Karpas-422 (cell line): ENCODE results near the gene PDCD6IP. TPM values are rescaled to one million over a fixed set of nuclear protein-coding genes. Genes with fewer than 3 reads are reported as not detected.
"Not testable (repeated sequence)": the region's sequence is repeated elsewhere in the genome, so short reads cannot be mapped to it uniquely, and the experiment has no call there.

ENCODE experiments used
- DNase-seq: peaks from one replicate; pipeline ENCODE4 v3.0.0-alpha.2; 2015
- H2AFZ ChIP-seq: fragments of 200-600 bp; sonication (generic); 2 replicates; pipeline ENCODE4 v1.6.1; 2014; ENCODE audit warnings: antibody characterized with exemption, low read length, mixed read lengths
- H3K27ac ChIP-seq: fragments of 200-600 bp; sonication (generic); 2 replicates; pipeline ENCODE4 v1.5.1; 2014; ENCODE audit warnings: mild to moderate bottlenecking, low read length, moderate library complexity
- H3K27me3 ChIP-seq: fragments of 200-600 bp; sonication (generic); 2 replicates; pipeline ENCODE4 v1.6.1; 2014; ENCODE audit warnings: low read length, mixed read lengths
- H3K36me3 ChIP-seq: fragments of 200-600 bp; sonication (generic); 2 replicates; pipeline ENCODE4 v1.6.1; 2014; ENCODE audit warnings: low read length, mixed read lengths; ENCODE audit not compliant: insufficient read depth
- H3K4me1 ChIP-seq: fragments of 200-600 bp; sonication (generic); 2 replicates; pipeline ENCODE4 v1.6.1; 2014; ENCODE audit warnings: mild to moderate bottlenecking, low read length, mixed read lengths
- H3K4me2 ChIP-seq: fragments of 200-600 bp; sonication (generic); 2 replicates; pipeline ENCODE4 v1.6.1; 2014; ENCODE audit warnings: low read length, low read depth, mild to moderate bottlenecking; ENCODE audit not compliant: poor library complexity, severe bottlenecking
- H3K4me3 ChIP-seq: fragments of 200-600 bp; sonication (generic); 2 replicates; pipeline ENCODE4 v1.5.1; 2014; ENCODE audit warnings: mild to moderate bottlenecking, antibody characterized with exemption, low read length, mixed read lengths
- H3K79me2 ChIP-seq: fragments of 200-600 bp; sonication (generic); 2 replicates; pipeline ENCODE4 v1.6.1; 2014; ENCODE audit warnings: mild to moderate bottlenecking, low read length, mixed read lengths
- H3K9ac ChIP-seq: fragments of 200-600 bp; sonication (generic); 2 replicates; pipeline ENCODE4 v1.6.0; 2014; ENCODE audit warnings: low read length
- H3K9me2 ChIP-seq: fragments of 200-600 bp; sonication (generic), shearing (Covaris generic); replicated peaks from 2 replicates; pipeline ENCODE4 v1.6.0; 2014; ENCODE audit warnings: mild to moderate bottlenecking, low read length, moderate library complexity; ENCODE audit not compliant: insufficient read depth
- H3K9me3 ChIP-seq: fragments of 300-700, 200-600 bp; sonication (generic); 2 replicates; pipeline ENCODE4 v1.6.1; 2014; ENCODE audit warnings: low read length, mixed read lengths
- H4K20me1 ChIP-seq: fragments of 200-600 bp; sonication (generic); 2 replicates; pipeline ENCODE4 v1.6.1; 2014; ENCODE audit warnings: mild to moderate bottlenecking, antibody characterized with exemption, low read length, low read depth; ENCODE audit not compliant: insufficient read depth
- total RNA-seq: library from RNA; depleted of rRNA; stranded (reverse); fragments of >200 nt; shearing (Covaris generic); gene quantifications from 2 replicates; pipeline ENCODE4 v1.2.3, GENCODE V29; 2014; ENCODE audit warnings: low replicate concordance; rRNA removed

The PDCD6IP gene
- total RNA-seq: 169 and 179 TPM in 2 replicates

- peak; percentile 96 for DNase-seq
- Histone ChIP-seq H4K20me1 (no peaks in the 10 kb centered on the region), H3K4me1 (peaks cover 33% of the 10 kb centered on the region), H3K36me3 (peaks cover 31% of the 10 kb centered on the region), H3K9me2 (no peaks in the 10 kb centered on the region), H3K79me2 (peaks cover 52% of the 10 kb centered on the region), H2AFZ (peak within 1 kb of the TSS; percentile 100), H3K9ac (peak within 1 kb of the TSS; percentile 89), H3K27ac (peak within 1 kb of the TSS; percentile 55; the same call in 1 of the 2 replicates), H3K4me2 (peak within 1 kb of the TSS; percentile 77), H3K4me3 (peak within 1 kb of the TSS; percentile 89), H3K27me3 (no peaks in the 10 kb centered on the region), H3K9me3 (peaks cover 8% of the 10 kb centered on the region; the same call in 1 of the 2 replicates)
Measured at GRCh38 chr3:33798418-33799201, at the start of gene PDCD6IP. TSS of gene PDCD6IP (plus strand) at chr3:33798630. CDS start at chr3:33798729, 99 bp downstream.

GRCh38 chr3:33749546-33750210 is 48.8 kb upstream of the PDCD6IP start:
- Histone ChIP-seq H3K9ac (no peak overlapping the region), H3K9me2 (no peaks in the 10 kb centered on the region), H3K27ac (no peak overlapping the region), H2AFZ (no peak overlapping the region), H3K36me3 (no peaks in the 10 kb centered on the region), H3K79me2 (no peaks in the 10 kb centered on the region), H3K4me2 (no peak overlapping the region), H3K27me3 (no peaks in the 10 kb centered on the region), H4K20me1 (no peaks in the 10 kb centered on the region), H3K9me3 (no peaks in the 10 kb centered on the region; the same call in 1 of the 2 replicates), H3K4me3 (no peak overlapping the region), H3K4me1 (peaks cover 18% of the 10 kb centered on the region)
- peak; percentile 51 for DNase-seq

- Histone ChIP-seq H4K20me1 (no peaks in the 10 kb centered on the region), H3K27me3 (no peaks in the 10 kb centered on the region), H3K79me2 (no peaks in the 10 kb centered on the region), H3K9me3 (no peaks in the 10 kb centered on the region; the same call in 1 of the 2 replicates), H3K9ac (no peak overlapping the region), H3K9me2 (no peaks in the 10 kb centered on the region), H3K4me1 (peaks cover 18% of the 10 kb centered on the region), H2AFZ (no peak overlapping the region), H3K27ac (no peak overlapping the region), H3K4me3 (no peak overlapping the region), H3K4me2 (no peak overlapping the region), H3K36me3 (no peaks in the 10 kb centered on the region)
- DNase-seq: no peak
Measured at GRCh38 chr3:33750211-33750548, 48.2 kb upstream of the PDCD6IP start.

GRCh38 chr3:33751336-33751735 is 47.1 kb upstream of the PDCD6IP start:
- Histone ChIP-seq H3K9me3 (no peaks in the 10 kb centered on the region; the same call in 1 of the 2 replicates), H3K9ac (no peak overlapping the region), H3K79me2 (no peaks in the 10 kb centered on the region), H3K4me3 (no peak overlapping the region), H2AFZ (no peak overlapping the region), H3K27me3 (no peaks in the 10 kb centered on the region), H3K9me2 (no peaks in the 10 kb centered on the region), H4K20me1 (no peaks in the 10 kb centered on the region), H3K36me3 (no peaks in the 10 kb centered on the region), H3K27ac (no peak overlapping the region), H3K4me2 (no peak overlapping the region), H3K4me1 (peaks cover 10% of the 10 kb centered on the region)
- no peak for DNase-seq

- H3K4me2 ChIP-seq, H3K4me3 ChIP-seq, H3K9me2 ChIP-seq, H3K4me1 ChIP-seq, DNase-seq, H3K27me3 ChIP-seq, H2AFZ ChIP-seq, H3K9me3 ChIP-seq, H4K20me1 ChIP-seq, H3K36me3 ChIP-seq, H3K9ac ChIP-seq, H3K79me2 ChIP-seq, H3K27ac ChIP-seq: not testable (repeated sequence)
Measured at GRCh38 chr3:33754391-33754790, 44.0 kb upstream of the PDCD6IP start.

- no peaks in the 10 kb centered on the region for H3K4me1 ChIP-seq
- H3K4me3 ChIP-seq: no peak overlapping the region
- no peak overlapping the region for H3K4me2 ChIP-seq
- H3K9me2 ChIP-seq: no peaks in the 10 kb centered on the region
- no peaks in the 10 kb centered on the region for H3K36me3 ChIP-seq
- no peak overlapping the region for H2AFZ ChIP-seq
- no peak for DNase-seq
- H3K79me2 ChIP-seq: no peaks in the 10 kb centered on the region
- H4K20me1 ChIP-seq: no peaks in the 10 kb centered on the region
- H3K9ac ChIP-seq: no peak overlapping the region
- H3K27me3 ChIP-seq: no peaks in the 10 kb centered on the region
- no peak overlapping the region for H3K27ac ChIP-seq
- H3K9me3 ChIP-seq: no peaks in the 10 kb centered on the region; the same call in 1 of the 2 replicates
Measured at GRCh38 chr3:33758281-33758680, 40.1 kb upstream of the PDCD6IP start.

- Histone ChIP-seq H3K27ac (no peak overlapping the region), H3K27me3 (no peaks in the 10 kb centered on the region), H3K9me3 (no peaks in the 10 kb centered on the region; the same call in 1 of the 2 replicates), H2AFZ (no peak overlapping the region), H3K79me2 (no peaks in the 10 kb centered on the region), H3K9me2 (no peaks in the 10 kb centered on the region), H3K9ac (no peak overlapping the region), H3K36me3 (no peaks in the 10 kb centered on the region), H3K4me2 (no peak overlapping the region), H3K4me3 (no peak overlapping the region), H4K20me1 (no peaks in the 10 kb centered on the region), H3K4me1 (no peaks in the 10 kb centered on the region)
- no peak for DNase-seq
Measured at GRCh38 chr3:33758864-33759263, 39.6 kb upstream of the PDCD6IP start.

- no peaks in the 10 kb centered on the region for H3K9me2 ChIP-seq
- no peak overlapping the region for H3K4me3 ChIP-seq
- no peaks in the 10 kb centered on the region for H3K4me1 ChIP-seq
- DNase-seq: no peak
- H3K9ac ChIP-seq: no peak overlapping the region
- no peaks in the 10 kb centered on the region for H3K9me3 ChIP-seq
- H3K36me3 ChIP-seq: no peaks in the 10 kb centered on the region
- no peaks in the 10 kb centered on the region for H3K27me3 ChIP-seq
- H3K79me2 ChIP-seq: no peaks in the 10 kb centered on the region
- no peaks in the 10 kb centered on the region for H4K20me1 ChIP-seq
- H2AFZ ChIP-seq: no peak overlapping the region
- H3K4me2 ChIP-seq: no peak overlapping the region
- no peak overlapping the region for H3K27ac ChIP-seq
Measured at GRCh38 chr3:33768578-33769330, 29.7 kb upstream of the PDCD6IP start.
